GM21515 (cell line): ENCODE measurements around the gene PLCH1.

Experiments used
- ATAC-seq: cut with Tn5 transposase; IDR thresholded peaks from one replicate; pipeline ENCODE4 v1.9.1; 2021; ENCODE audit not compliant: unreplicated experiment

Gene PLCH1

GRCh38 chr3:155746703-155747102 is 1.8 kb upstream of the PLCH1 start:
- no peak for ATAC-seq

DNA sequence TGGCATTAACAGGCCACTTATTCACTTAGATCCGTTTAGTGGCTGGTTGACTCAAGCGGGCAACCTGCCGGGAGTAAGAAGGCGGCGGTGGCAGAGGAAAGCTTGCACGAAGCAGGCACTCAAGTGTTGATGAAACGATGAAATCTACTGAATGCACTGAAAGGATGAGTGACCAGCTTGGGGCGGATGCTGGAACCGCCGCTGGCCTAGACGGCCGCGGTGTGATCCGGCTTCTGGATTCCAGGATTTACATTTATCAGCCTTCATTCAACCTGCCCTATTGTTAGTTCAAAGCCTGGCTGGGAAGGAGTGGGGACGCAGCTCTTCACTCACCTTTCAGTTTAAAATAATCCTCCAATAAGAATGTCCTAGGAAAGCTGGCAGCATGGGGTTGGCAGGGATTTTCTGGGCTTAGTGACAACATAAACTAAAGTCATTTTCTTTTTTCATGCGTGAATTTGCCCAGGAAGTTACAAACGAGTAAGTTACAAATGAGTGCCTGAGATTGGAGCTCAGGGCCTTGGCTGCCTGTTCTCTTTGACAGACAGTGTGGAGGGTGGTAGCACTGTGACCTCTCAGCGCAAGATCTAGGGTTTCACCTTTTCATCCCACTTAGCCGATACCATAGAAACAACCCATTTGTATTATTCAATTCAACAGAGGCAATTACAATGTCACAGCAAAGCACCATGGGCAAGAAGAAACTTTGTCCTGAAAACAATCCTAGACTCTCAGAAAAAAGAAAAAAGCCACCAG is 1.1 kb upstream of the PLCH1 start:
- no peak for ATAC-seq

DNA sequence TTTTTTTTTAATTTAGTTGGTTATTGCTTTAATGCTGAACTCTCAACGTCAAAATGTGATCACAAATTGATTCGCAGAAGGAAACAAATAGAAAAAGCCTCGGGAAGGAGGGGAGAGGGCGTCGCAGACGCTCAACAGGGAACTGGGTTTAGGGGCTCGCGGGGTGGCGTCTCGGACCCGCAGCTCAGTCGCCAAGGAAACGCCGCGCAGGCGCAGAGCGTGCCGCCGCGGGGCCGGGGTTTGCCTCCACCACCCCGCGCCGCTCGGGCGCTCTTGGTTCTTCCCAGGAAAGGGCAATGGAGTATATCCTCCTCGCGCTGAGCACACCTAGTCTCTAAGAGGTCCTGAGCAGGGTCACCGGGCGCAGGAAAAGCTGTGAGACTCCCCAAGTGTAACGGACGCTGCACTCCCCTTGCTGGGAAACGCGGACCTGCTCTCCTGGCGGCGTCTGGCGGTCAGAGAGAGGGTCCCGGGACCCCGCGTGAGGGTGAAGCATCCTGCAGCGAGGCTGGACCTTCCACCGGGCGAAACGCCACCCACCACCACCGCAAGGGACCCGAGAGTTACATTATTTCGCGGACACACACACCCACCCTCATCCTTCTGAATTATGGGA is 753 bp downstream of the PLCH1 start:
- ATAC-seq = peak; percentile 49

DNA sequence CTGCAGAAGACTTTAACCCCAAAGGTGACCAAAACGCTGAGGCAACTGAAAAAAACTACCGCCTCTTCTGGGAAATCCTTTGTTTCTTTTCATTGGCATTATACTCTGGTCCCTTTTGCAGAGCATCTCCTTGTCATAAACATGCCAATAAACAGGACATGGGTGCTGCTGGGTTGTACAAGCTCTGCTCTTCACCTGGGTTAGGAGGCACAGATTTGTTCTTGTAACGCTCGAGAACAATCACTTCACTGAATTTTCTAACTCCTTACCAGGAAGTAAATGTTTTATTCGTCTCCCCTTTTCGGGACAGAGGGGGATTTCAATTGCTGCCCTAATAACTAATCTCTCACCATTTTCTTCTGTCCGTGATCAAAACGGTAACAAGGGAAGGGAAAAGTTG is 1.3 kb downstream of the PLCH1 start:
- no peak for ATAC-seq

GRCh38 chr3:155742349-155742965 is 2.4 kb downstream of the PLCH1 start:
- ATAC-seq = no peak

GRCh38 chr3:155741603-155742002 is 3.3 kb downstream of the PLCH1 start:
- no peak for ATAC-seq

GRCh38 chr3:155741101-155741500 is 3.8 kb downstream of the PLCH1 start:
- ATAC-seq = no peak

- no peak for ATAC-seq
These were observed 5.7 kb downstream of the PLCH1 start for GRCh38 chr3:155739154-155739553.

GRCh38 chr3:155738580-155739076 is 6.2 kb downstream of the PLCH1 start:
- ATAC-seq = no peak

GRCh38 chr3:155737844-155738460 is 6.9 kb downstream of the PLCH1 start:
- peak; percentile 94 for ATAC-seq

- no peak for ATAC-seq
These were observed 8.5 kb downstream of the PLCH1 start for GRCh38 chr3:155736381-155736780.

DNA sequence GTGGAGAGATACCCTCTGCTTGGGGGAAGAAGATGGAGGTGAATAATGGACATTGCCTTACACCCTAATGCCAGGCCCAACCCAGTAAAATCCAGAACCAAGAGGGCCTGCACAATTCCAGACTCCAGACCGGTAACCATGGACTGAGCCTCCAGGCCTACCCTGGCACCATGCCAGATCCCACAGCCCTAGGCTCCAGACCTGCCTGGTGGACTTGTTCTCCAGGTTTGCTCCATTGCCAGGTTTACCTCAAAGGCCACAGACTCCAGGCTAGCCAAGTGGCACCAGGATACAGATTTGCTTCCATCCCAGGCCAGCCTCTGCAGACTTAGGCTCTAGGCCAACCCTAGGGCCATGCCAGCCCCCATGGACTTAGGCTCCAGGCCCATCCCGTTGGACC is 14.0 kb downstream of the PLCH1 start:
- no peak for ATAC-seq

DNA sequence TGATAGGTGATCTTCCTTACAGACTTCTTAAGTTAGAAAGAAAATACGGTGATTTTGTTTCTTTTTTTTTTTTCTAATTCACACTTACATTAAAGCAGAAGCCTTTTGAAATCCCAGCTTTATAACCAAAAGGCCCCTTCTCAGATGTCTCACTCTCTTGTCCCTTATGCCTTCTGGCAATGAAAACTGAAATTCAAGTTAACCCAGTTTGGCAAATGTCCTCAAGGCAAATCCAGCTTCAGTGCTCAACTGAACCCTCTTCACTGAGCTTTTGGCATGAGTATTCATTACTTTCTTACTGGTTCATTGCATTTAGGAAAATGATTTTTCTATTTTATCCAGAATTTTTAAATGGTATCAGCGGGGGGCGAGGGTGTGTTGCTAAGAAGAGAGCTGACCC is 17.0 kb downstream of the PLCH1 start:
- no peak for ATAC-seq

DNA sequence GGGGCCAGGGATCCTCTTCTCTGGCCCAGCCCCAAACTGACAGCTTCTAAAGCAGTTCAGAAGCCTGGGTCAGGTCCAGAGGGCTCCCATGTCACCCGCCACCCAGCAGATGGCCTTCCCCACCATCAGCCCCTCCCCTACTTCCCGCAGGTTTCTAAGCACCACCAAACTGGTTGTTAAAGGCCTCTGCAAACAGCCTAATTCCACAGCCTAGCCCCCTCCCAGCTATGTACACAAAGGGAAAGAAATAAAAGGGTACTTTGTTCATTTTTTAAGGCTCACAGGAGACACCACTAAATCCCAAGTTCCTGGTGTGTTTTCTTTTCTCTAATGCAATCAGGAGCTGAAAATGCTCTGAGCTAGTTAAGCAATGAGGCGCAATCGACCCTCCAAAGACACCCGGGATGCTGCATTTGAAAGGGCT is 30.6 kb downstream of the PLCH1 start:
- no peak for ATAC-seq

DNA sequence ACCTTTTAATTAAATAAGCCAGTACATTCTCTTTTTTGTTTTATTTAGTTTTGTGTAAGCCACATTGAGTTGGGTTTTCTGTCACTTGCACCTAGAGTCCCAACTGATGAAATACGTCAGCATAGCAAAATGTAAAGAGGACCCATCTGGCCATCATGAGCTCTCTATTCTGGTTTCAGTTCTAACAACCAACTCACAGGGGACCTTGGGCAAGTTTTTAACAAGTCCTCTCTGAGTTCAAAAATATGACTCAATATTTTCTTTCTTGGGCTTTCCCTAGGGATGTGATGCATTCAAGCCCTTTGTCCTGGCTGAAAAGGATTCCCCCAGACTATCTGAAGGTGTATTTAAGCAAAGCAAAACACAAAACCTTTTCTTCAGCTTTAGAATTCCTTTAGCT is 32.9 kb downstream of the PLCH1 start:
- ATAC-seq = peak; percentile 91

DNA sequence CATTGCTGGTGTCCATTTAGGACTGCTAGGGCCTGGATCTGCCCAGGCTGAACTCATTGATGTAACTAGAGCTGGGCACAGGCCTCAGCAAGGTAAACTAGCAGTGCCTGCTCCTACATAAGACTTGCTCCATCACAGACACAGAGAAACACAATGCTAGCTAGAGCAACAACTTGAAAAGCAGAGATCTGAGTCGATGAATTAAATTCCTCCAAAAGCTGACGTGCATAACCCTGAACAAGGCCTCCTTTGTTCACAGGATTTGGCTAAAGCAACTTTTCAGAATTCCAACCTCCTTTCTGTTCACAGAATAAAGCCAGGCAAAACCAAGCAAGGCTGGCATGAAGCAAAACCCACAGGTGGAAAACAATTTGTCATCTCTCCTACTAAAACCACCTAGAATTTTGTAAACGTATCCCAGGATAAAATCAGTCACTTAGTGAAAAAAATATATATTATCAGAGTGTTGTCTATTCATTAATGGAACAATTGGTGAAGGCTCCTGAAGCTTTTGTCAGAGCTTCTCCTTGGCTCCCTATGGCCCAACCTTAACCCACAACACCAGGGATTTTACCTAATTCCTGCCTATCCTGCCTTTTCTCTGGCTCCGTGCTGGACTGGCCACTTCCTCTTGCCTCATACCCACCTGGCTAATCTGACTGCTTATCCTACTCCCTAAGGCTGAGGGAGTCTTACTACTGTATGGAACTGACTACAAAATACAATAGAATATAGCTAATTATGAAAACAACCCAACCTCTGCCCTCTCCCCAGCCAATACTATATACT is 39.9 kb downstream of the PLCH1 start:
- no peak for ATAC-seq

- ATAC-seq = no peak
These were observed 40.8 kb downstream of the PLCH1 start for GRCh38 chr3:155704061-155704460.

- ATAC-seq = no peak
These were observed 41.9 kb downstream of the PLCH1 start for GRCh38 chr3:155702745-155703591.

GRCh38 chr3:155701882-155702465 is 42.9 kb downstream of the PLCH1 start:
- ATAC-seq = peak; percentile 60

DNA sequence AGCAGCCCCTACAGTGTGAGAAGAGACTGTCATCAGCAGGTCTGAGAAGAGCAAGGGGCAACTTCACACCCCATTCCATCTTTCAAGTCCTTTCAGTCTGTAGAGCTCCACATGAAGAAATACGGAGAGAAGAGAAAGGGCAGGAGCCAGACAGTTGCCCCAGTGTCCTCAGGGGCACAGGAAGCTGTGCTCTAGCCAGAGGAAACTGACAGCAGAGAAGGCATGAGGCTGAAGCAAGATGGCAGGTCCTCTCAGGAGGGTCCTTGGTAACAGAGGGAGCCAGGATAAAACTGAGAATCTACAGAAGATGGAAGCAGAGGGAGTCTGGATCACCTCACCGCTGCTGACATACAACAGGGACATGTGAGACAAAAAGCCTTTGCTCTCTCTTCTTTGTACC is 47.3 kb downstream of the PLCH1 start:
- no peak for ATAC-seq
